Dendritic cell treated with granulocyte-macrophage colony-stimulating factor and Interleukin-4, amounts not matched to agents 40 ng/mL and 50 ng/mL, for 4 days (primary cell): Measurements from ENCODE around the gene BMP6.
A peak's percentile ranks its signal among the peaks of the same experiment; 100 is the strongest.

Experiments used
- H3K27ac Mint-ChIP-seq: one replicate; pipeline ENCODE4 v1.8.0; 2022; ENCODE audit warnings: mild to moderate bottlenecking, mixed read lengths
- H3K27me3 Mint-ChIP-seq: one replicate; pipeline ENCODE4 v1.8.0; 2022; ENCODE audit warnings: mild to moderate bottlenecking, mixed read lengths
- H3K36me3 Mint-ChIP-seq: one replicate; pipeline ENCODE4 v1.8.0; 2022; ENCODE audit warnings: low read depth, mixed read lengths
- H3K4me1 Mint-ChIP-seq: one replicate; pipeline ENCODE4 v1.8.0; 2022; ENCODE audit warnings: low read depth, mixed read lengths
- H3K4me3 Mint-ChIP-seq: one replicate; pipeline ENCODE4 v1.8.0; 2022; ENCODE audit warnings: mild to moderate bottlenecking, moderate library complexity, mixed read lengths
- H3K9me3 Mint-ChIP-seq: one replicate; pipeline ENCODE4 v1.8.0; 2022; ENCODE audit warnings: mixed read lengths
- intact Hi-C: fragments of 100-400 bp; cut with micrococcal nuclease; formaldehyde crosslinking; loops from one replicate; pipeline ENCODE4 v1.15.0; 2022

Gene BMP6

DNA sequence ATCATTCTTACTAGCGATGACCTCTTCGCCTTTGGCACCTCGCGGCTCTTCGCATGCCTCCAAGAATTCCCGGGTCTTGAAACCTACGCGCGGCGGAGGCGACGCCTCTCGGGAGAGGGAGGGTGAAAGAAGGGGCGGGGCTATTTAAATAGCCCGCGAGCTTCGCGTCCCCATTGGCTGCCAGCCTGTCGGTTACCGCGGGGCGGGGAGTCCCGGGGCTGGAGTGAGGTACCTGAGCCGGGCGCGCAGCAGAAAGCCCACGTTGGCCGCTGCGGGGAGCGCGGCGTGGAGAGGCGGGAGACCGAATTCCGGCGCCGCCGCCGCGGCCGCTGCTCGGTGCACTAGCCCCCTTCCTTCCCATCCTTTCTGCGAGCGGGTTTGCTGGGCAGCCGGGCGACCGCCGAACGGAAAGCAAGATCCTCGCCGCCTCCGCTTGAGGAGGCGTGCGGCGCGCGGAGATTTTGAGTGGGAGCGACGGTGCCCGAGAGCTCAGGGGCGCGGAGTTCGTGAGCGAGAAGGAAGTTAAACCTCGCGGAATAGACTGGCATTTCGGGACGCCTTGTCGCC is at the start of gene BMP6:
TSS of gene BMP6 (plus strand) at position 251 of the 567 bp plus-strand sequence. CDS start 857 bp downstream, outside the sequence.
- H3K36me3 Mint-ChIP-seq, result no peaks in the 10 kb centered on the region
- H3K27ac Mint-ChIP-seq, result peak within 1 kb of the TSS; percentile 48
- H3K9me3 Mint-ChIP-seq, result no peaks in the 10 kb centered on the region
- intact Hi-C loops, result no loop called here
- peaks cover 40% of the 10 kb centered on the region for H3K4me1 Mint-ChIP-seq
- H3K27me3 Mint-ChIP-seq, result peaks cover 78% of the 10 kb centered on the region
- peak within 1 kb of the TSS; percentile 88 for H3K4me3 Mint-ChIP-seq

DNA sequence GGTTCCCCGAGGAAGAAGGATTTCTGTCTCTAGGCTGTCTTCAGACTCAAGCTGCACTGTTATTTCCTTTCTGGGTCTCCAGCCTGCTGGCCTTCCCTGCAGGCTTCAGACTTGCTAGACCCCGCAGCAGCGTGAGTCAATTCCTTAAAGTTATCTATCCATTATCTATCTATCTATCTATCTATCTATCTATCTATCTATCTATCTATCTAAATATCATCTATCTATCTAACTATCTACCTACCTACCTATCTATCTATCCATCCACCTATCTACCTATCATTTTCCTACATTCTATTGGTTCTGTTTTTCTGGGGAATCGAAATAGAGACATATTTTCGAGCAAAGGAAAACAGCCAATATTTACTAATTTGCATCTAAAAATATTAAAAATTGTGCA is 48.7 kb upstream of the BMP6 start:
- H3K36me3 Mint-ChIP-seq, result no peaks in the 10 kb centered on the region
- peaks cover 22% of the 10 kb centered on the region for H3K27me3 Mint-ChIP-seq
- no peaks in the 10 kb centered on the region for H3K9me3 Mint-ChIP-seq
- H3K27ac Mint-ChIP-seq, result no peak overlapping the region
- no peak overlapping the region for H3K4me3 Mint-ChIP-seq
- intact Hi-C loops, result no loop called here
- H3K4me1 Mint-ChIP-seq, result peaks cover 9% of the 10 kb centered on the region

DNA sequence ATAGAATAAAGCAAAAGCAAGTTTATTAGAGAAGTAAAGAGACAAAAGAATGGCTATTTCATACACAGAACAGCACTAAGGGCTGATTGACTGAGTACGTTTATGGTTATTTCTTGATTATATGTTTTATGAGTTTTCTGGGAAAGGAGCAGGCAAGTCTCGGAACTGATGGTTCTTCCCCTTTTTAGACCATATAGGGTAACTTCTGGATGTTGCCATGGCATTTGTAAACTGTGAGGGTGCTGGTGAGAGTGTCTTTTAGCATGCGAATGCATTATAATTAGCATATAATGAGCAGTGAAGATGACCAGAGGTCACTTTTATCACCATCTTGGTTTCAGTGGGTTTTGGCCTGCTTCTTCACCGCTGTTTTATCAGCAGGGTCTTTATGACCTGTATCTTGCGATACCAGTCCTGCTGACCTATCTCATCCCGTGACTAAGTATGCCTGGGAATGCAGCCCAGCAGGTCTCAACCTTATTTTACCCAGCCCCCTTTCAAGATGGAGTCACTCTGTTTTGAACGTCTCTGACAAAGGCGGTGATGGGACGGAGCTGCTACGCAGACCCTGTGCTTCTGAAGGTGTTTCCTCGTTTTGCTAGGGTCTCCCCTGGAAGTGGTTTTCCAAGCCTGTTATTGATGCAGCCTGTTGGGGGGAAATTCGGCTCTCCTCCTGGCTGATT is 45.4 kb upstream of the BMP6 start:
- intact Hi-C loops, result no loop called here
- peaks cover 14% of the 10 kb centered on the region for H3K27me3 Mint-ChIP-seq
- no peaks in the 10 kb centered on the region for H3K9me3 Mint-ChIP-seq
- H3K4me3 Mint-ChIP-seq, result no peak overlapping the region
- H3K27ac Mint-ChIP-seq, result no peak overlapping the region
- no peaks in the 10 kb centered on the region for H3K4me1 Mint-ChIP-seq
- no peaks in the 10 kb centered on the region for H3K36me3 Mint-ChIP-seq

DNA sequence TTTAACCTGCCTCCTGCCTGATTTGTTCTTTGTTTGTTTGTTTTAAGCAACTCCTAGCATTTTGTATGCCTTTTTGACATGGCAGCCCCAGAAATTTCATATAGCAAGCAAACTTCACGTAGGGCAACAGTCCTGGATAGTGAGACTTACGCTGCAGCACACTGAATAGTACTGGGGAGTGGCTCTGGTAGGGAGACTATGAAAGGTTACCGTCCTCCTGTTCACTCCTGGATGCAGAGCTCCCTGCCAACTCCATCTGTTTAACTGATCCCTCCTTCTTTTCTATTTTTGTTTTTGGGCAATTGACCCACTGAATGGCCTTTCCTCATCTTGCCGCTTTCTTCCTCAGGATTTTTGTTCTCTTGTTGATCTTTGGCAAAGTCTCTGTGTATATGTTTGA is 44.5 kb upstream of the BMP6 start:
- H3K4me1 Mint-ChIP-seq, result no peaks in the 10 kb centered on the region
- H3K27ac Mint-ChIP-seq, result no peak overlapping the region
- H3K4me3 Mint-ChIP-seq, result no peak overlapping the region
- H3K36me3 Mint-ChIP-seq, result no peaks in the 10 kb centered on the region
- intact Hi-C loops, result no loop called here
- H3K27me3 Mint-ChIP-seq, result peaks cover 14% of the 10 kb centered on the region
- H3K9me3 Mint-ChIP-seq, result no peaks in the 10 kb centered on the region

DNA sequence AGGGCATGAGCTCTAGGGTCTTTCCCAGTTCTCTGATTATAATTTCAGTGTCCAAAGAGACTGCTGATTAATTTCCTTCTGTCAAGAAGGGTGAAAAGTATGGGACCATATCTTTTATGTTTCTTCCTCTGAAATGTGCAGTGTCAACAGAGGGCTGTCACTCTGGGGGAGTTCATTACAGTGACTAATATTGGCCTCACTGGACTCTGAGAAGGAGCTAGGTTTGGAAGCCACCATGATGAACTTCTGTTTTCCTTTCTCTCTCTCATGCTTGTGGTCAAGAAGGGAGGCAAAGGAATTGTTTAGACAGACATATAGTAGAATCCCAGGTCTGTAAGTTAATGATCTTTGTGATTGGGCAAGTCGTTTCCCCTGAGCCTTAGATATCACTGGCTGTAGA is 41.8 kb upstream of the BMP6 start:
- no peaks in the 10 kb centered on the region for H3K36me3 Mint-ChIP-seq
- H3K4me1 Mint-ChIP-seq, result no peaks in the 10 kb centered on the region
- peaks cover 14% of the 10 kb centered on the region for H3K27me3 Mint-ChIP-seq

DNA sequence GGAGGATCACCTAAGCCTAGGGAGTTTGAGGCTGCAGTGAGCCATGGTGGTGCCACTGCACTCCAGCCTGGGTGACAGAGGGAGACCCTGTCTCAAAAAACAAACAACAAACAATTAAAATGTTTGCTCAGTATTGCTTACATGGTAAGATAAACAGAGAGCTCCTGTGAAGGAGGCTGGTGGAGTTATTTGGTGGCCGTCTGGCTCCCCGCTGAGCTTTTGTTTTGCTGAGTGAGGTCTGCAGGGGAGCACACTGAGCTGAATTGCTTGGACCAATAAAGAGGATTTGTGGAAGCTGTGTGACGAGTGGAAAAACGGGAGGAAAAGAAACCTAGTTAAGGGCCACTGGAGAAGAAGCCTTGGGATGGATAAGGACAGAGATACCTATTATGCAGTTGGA is 41.1 kb upstream of the BMP6 start:
- Mint-ChIP-seq H3K36me3 (no peaks in the 10 kb centered on the region), H3K27me3 (peaks cover 13% of the 10 kb centered on the region), H3K4me3 (no peak overlapping the region), H3K9me3 (no peaks in the 10 kb centered on the region), H3K4me1 (no peaks in the 10 kb centered on the region), H3K27ac (no peak overlapping the region)
- intact Hi-C loops, result no loop called here

More for the DNA sequence above, 41.8 kb upstream of the BMP6 start:
- intact Hi-C loops, result no loop called here
- no peak overlapping the region for H3K27ac Mint-ChIP-seq
- no peak overlapping the region for H3K4me3 Mint-ChIP-seq
- H3K9me3 Mint-ChIP-seq, result no peaks in the 10 kb centered on the region

DNA sequence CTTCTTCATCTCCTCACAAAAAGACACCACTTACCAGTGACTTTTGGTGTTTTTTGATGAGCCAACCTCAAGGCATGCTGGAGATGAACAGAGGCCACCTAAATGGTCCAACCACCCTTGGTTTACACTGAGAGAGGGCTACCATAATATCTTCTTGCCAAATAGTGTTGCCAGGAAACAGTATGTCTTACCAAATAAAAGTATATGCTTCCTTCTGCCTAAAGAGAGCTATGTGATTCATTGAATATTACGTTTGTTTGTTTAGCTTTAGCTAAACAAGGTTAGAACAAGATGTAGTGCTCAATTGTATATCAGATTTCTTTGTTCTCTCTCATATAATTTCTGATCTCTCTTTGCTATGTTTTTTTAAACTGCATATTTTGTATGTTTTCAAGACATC is 40.6 kb upstream of the BMP6 start:
- Mint-ChIP-seq H3K27me3 (peaks cover 10% of the 10 kb centered on the region), H3K27ac (no peak overlapping the region)

DNA sequence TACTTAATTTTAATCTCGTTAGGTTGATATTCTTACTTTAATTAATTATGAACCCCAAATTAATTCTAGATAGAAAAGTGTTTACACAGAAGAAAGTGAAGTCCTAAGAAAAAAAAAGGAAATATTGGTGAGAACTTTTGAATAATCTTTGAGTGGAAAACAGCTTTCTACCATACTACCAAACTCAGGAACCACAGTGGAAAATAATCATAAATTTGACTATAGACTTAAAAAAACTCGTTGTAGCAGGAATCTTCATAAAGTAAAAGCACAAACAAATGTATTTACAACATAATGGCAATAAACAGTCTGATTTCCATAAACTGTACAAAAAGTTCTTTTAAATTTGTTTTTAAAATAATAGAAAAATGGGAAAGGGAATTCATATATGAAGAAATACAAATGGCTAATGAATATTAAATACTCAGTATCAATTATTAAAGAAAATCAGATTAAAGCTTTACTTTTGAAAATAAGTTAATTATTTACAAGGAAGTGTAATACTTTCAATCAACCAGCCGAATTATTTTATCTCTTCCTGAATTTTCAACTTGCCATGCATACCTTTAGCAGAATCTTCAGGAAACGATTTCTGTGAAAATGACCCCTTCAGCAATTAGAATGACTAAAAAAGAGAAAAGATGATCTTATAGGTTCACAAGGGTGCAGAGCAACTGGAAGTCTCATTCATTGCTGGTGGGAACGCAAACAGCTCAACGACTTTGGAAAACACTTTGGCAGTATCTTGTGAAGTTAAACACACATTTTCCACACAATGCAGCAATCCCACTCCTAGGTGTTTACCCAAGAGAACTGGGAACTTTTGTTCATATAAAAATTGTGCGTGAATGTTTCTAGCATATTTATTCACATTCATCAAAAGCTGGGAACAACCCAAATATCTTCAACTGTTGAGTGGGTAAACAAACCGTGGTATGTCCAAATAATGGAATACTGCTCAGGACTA is 38.5 kb upstream of the BMP6 start:
- H3K27ac Mint-ChIP-seq, result no peak overlapping the region
- no peaks in the 10 kb centered on the region for H3K36me3 Mint-ChIP-seq
- peaks cover 5% of the 10 kb centered on the region for H3K4me1 Mint-ChIP-seq
- intact Hi-C loops, result no loop called here
- H3K27me3 Mint-ChIP-seq, result peaks cover 10% of the 10 kb centered on the region
- no peaks in the 10 kb centered on the region for H3K9me3 Mint-ChIP-seq
- no peak overlapping the region for H3K4me3 Mint-ChIP-seq

More for the DNA sequence above, 40.6 kb upstream of the BMP6 start:
- H3K4me3 Mint-ChIP-seq, result no peak overlapping the region
- intact Hi-C loops, result no loop called here
- H3K9me3 Mint-ChIP-seq, result no peaks in the 10 kb centered on the region
- H3K4me1 Mint-ChIP-seq, result no peaks in the 10 kb centered on the region
- H3K36me3 Mint-ChIP-seq, result no peaks in the 10 kb centered on the region

DNA sequence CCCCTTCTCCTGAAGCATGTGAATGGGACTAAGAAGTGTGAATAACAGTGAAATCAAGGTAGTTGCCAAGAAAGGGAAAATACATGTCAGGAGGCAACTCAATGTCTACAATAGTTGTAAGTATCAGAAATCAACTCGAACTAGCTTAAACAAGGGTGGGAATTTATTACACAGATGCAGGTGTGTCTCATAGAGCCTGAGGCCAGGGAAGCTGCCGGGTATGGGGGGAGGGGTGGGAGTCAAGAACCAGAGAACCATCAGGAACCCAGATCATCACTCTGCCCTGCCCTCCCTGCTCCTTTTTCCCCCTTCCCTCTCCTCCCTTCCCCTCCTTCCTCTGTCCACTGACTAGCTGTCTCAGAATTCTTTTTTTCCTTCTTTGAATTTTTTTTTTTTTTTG is 34.9 kb upstream of the BMP6 start:
- Mint-ChIP-seq H3K9me3 (no peaks in the 10 kb centered on the region), H3K27ac (no peak overlapping the region), H3K27me3 (peaks cover 9% of the 10 kb centered on the region), H3K36me3 (no peaks in the 10 kb centered on the region), H3K4me1 (peaks cover 7% of the 10 kb centered on the region), H3K4me3 (no peak overlapping the region)
- intact Hi-C loops, result no loop called here

DNA sequence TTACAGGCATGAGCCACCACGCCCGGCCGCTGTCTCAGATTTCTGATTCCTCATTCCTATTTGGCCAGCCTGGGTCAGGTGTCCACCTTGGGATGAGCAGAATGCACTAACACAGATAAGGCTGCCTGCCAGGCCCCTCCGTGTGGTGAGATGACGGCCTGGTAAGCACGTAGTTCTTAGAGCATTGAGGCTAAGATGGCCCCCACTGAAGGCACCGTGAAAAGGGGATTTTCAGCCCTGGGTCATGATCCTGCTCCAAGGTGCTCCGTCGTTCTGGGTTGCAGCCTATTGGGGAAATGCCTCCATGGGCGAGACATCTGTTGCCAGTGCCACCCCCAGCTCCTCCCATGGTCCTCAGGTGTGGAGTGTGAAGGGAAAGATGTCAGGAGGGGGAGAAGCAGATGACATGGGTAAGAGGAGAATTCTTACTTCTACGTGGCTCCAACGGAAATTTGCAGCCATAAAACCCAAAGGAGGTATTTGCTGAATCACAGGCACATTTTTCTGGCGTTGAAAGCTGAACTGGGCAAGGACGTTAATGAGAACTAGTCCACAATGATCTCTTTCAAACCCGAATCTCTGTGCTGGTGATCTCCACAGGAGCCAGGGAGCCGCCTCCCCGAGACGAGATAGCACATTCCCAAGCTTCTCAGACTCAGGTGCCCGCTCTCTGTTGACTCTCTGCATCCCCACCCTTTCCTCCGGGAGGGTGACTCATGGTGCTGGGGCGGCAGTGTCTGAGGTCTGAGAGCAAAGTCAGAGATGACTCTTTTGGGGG is 34.0 kb upstream of the BMP6 start:
- no peak overlapping the region for H3K4me3 Mint-ChIP-seq
- peaks cover 9% of the 10 kb centered on the region for H3K27me3 Mint-ChIP-seq
- peaks cover 7% of the 10 kb centered on the region for H3K4me1 Mint-ChIP-seq
- no peaks in the 10 kb centered on the region for H3K9me3 Mint-ChIP-seq
- intact Hi-C loops, result no loop called here
- no peaks in the 10 kb centered on the region for H3K36me3 Mint-ChIP-seq
- no peak overlapping the region for H3K27ac Mint-ChIP-seq

DNA sequence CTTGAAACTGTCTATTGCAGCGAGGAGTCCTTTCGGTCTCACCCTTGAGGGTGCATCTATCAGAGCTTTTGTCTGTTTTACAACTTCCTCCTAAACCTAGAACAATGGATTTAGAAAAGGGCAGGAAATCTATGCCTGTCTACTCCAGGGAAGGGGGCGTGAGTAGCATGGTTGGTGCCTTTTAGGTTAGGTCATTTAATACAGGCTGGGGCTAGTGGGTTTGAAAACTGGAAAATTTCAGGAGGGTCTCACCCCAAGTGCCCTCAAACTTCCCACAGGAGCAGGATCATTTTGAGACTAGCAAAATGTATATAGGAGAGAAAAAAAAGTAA is 33.5 kb upstream of the BMP6 start:
- H3K36me3 Mint-ChIP-seq, result no peaks in the 10 kb centered on the region
- H3K4me3 Mint-ChIP-seq, result no peak overlapping the region
- peaks cover 9% of the 10 kb centered on the region for H3K27me3 Mint-ChIP-seq
- no peaks in the 10 kb centered on the region for H3K9me3 Mint-ChIP-seq
- H3K4me1 Mint-ChIP-seq, result peaks cover 7% of the 10 kb centered on the region
- intact Hi-C loops, result no loop called here
- no peak overlapping the region for H3K27ac Mint-ChIP-seq

DNA sequence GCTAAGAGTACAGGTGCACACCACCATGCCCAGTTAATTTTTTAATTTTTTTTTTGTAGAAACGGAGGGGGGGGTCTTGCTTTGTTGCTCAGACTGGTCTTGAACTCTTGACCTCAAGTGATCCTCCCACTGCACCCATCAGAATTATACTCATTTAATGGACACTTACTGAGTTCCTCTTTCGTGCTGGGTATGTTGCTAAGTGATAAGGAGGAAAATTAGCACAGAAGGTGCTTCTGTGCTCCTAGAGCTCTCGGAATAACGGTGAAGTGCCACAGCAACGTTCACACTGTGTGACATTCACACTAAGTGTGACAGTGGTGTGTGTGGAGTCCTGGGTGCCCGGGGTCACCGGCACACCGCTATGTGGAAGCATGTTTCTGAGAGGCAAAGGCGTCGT is 32.1 kb upstream of the BMP6 start:
- intact Hi-C loops, result no loop called here
- H3K27ac Mint-ChIP-seq, result no peak overlapping the region
- H3K27me3 Mint-ChIP-seq, result peaks cover 9% of the 10 kb centered on the region
- H3K4me3 Mint-ChIP-seq, result no peak overlapping the region
- peaks cover 18% of the 10 kb centered on the region for H3K4me1 Mint-ChIP-seq
- H3K9me3 Mint-ChIP-seq, result no peaks in the 10 kb centered on the region
- H3K36me3 Mint-ChIP-seq, result no peaks in the 10 kb centered on the region

DNA sequence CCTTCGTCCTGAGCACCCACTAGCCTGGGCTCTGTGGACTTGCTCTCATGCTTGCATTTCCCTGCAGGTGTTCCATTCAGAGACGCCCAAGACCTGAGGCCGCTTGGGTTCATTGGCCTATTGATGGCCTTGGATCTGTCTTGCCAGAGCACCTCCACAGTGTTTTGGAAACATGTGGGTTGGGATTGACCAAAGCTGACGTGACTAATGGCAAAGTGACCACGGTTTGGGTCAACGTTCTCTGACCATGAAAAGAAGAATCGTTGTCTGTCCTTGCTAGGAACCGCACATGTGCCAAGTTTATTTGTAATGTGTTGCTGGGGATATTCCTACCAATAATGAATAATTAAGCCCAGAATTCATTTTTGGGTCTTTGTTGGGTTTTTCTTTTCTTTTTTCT is 29.8 kb upstream of the BMP6 start:
- Mint-ChIP-seq H3K36me3 (no peaks in the 10 kb centered on the region), H3K9me3 (no peaks in the 10 kb centered on the region), H3K27me3 (peaks cover 4% of the 10 kb centered on the region), H3K4me3 (no peak overlapping the region), H3K27ac (no peak overlapping the region), H3K4me1 (peaks cover 26% of the 10 kb centered on the region)
- intact Hi-C loops, result no loop called here

DNA sequence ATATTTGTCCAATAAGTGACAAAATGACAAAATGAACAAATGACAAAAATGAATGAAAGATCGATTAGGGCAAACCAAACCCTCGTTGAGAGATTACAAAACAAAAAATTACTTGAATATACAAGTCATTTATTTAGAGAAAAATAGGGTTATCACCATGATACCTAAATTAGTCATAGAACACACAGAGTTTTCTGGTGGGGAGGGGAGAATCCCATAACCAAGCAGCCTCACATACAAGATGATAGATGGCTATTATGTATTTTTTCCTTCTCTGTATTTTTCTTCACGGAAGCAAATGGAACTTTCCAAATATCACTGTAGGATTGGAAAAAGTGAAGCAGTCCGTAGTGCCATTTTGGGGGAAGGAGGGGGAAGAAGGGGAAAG is 28.5 kb upstream of the BMP6 start:
- no peak overlapping the region for H3K4me3 Mint-ChIP-seq
- no peaks in the 10 kb centered on the region for H3K9me3 Mint-ChIP-seq
- peaks cover 2% of the 10 kb centered on the region for H3K27me3 Mint-ChIP-seq
- intact Hi-C loops, result no loop called here
- peaks cover 21% of the 10 kb centered on the region for H3K4me1 Mint-ChIP-seq
- H3K36me3 Mint-ChIP-seq, result no peaks in the 10 kb centered on the region
- H3K27ac Mint-ChIP-seq, result no peak overlapping the region
